Astrocyte (in vitro differentiated cells and primary cell): ENCODE data around the gene ZBP1. TPM values are rescaled to one million over a fixed set of nuclear protein-coding genes. Genes with fewer than 3 reads are reported as not detected.
A peak's percentile ranks its signal among the peaks of the same experiment; 100 is the strongest.

Experiments
- DNase-seq: peaks from one replicate; pipeline ENCODE4 v3.0.0-alpha.2; 2010; ENCODE audit warnings: low read depth
- FAIRE-seq: peaks from 2 replicates; lab custom pipeline; 2011; peaks lifted over from hg19 to GRCh38; lab: Jason Lieb, UNC
- H2AFZ ChIP-seq: 2 replicates; pipeline ENCODE4 v1.6.0; 2012; ENCODE audit warnings: low read depth, low read length, inconsistent platforms
- H3K27ac ChIP-seq: 2 replicates; pipeline ENCODE4 v1.5.1; 2011; ENCODE audit warnings: low read depth, low read length, inconsistent platforms
- H3K27me3 ChIP-seq: 2 replicates; pipeline ENCODE4 v1.6.0; 2011; ENCODE audit warnings: low read length, inconsistent platforms; ENCODE audit not compliant: insufficient read depth
- H3K36me3 ChIP-seq: 2 replicates; pipeline ENCODE4 v1.5.1; 2011; ENCODE audit warnings: low read length, inconsistent platforms; ENCODE audit not compliant: insufficient read depth
- H3K4me1 ChIP-seq: 2 replicates; pipeline ENCODE4 v1.5.1; 2011; ENCODE audit warnings: low read length, inconsistent platforms; ENCODE audit not compliant: insufficient read depth
- H3K4me2 ChIP-seq: 2 replicates; pipeline ENCODE4 v1.6.0; 2012; ENCODE audit warnings: low read length, inconsistent platforms
- H3K4me3 ChIP-seq: 2 replicates; pipeline ENCODE4 v1.5.1; 2011; ENCODE audit warnings: low read depth, mild to moderate bottlenecking, low read length, inconsistent platforms; ENCODE audit not compliant: insufficient read depth
- H3K79me2 ChIP-seq: 2 replicates; pipeline ENCODE4 v1.6.0; 2012; ENCODE audit warnings: mild to moderate bottlenecking, low read length, inconsistent platforms; ENCODE audit not compliant: insufficient read depth
- H3K9ac ChIP-seq: 2 replicates; pipeline ENCODE4 v1.6.0; 2012; ENCODE audit warnings: mild to moderate bottlenecking, low read length, inconsistent platforms
- H3K9me3 ChIP-seq: 2 replicates; pipeline ENCODE4 v1.5.1; 2012; ENCODE audit warnings: low read depth, mild to moderate bottlenecking, low read length, inconsistent platforms; ENCODE audit not compliant: insufficient read depth
- H4K20me1 ChIP-seq: 2 replicates; pipeline ENCODE4 v1.6.0; 2012; ENCODE audit warnings: low read length, inconsistent platforms; ENCODE audit not compliant: insufficient read depth
- H3K27ac Mint-ChIP-seq: one replicate; pipeline ENCODE4 v1.8.0; 2021; ENCODE audit warnings: mild to moderate bottlenecking, mixed read lengths; ENCODE audit not compliant: unreplicated experiment
- H3K27me3 Mint-ChIP-seq: one replicate; pipeline ENCODE4 v1.8.0; 2021; ENCODE audit warnings: low read depth, mixed read lengths; ENCODE audit not compliant: unreplicated experiment
- H3K36me3 Mint-ChIP-seq: one replicate; pipeline ENCODE4 v1.8.0; 2021; ENCODE audit warnings: low read depth, mixed read lengths; ENCODE audit not compliant: unreplicated experiment
- H3K4me1 Mint-ChIP-seq: one replicate; pipeline ENCODE4 v1.8.0; 2021; ENCODE audit warnings: low read depth, mixed read lengths; ENCODE audit not compliant: unreplicated experiment
- H3K4me3 Mint-ChIP-seq: one replicate; pipeline ENCODE4 v1.8.0; 2021; ENCODE audit warnings: mild to moderate bottlenecking, moderate library complexity, mixed read lengths; ENCODE audit not compliant: unreplicated experiment
- H3K9me3 Mint-ChIP-seq: one replicate; pipeline ENCODE4 v1.8.0; 2021; ENCODE audit warnings: mild to moderate bottlenecking, mixed read lengths; ENCODE audit not compliant: unreplicated experiment
- EZH2 ChIP-seq: IDR thresholded peaks from 2 replicates; pipeline ENCODE4 v1.6.1; 2012; ENCODE audit warnings: mild to moderate bottlenecking, low read length, inconsistent platforms; ENCODE audit not compliant: insufficient read depth
- total RNA-seq: library from RNA; stranded (reverse); gene quantifications from 2 replicates; pipeline ENCODE4 v1.2.1, GENCODE V29; 2021
- TF ChIP-seq, protein P1 (sequence below): IDR thresholded peaks from 2 replicates; pipeline ENCODE4 v1.5.1; 2011; ENCODE audit warnings: low read depth, mild to moderate bottlenecking, inconsistent platforms, low read length, moderate library complexity; ENCODE audit not compliant: insufficient read depth

ZBP1 gene
- total RNA-seq, 1 donor from 2014 or later: not detected

DNA sequence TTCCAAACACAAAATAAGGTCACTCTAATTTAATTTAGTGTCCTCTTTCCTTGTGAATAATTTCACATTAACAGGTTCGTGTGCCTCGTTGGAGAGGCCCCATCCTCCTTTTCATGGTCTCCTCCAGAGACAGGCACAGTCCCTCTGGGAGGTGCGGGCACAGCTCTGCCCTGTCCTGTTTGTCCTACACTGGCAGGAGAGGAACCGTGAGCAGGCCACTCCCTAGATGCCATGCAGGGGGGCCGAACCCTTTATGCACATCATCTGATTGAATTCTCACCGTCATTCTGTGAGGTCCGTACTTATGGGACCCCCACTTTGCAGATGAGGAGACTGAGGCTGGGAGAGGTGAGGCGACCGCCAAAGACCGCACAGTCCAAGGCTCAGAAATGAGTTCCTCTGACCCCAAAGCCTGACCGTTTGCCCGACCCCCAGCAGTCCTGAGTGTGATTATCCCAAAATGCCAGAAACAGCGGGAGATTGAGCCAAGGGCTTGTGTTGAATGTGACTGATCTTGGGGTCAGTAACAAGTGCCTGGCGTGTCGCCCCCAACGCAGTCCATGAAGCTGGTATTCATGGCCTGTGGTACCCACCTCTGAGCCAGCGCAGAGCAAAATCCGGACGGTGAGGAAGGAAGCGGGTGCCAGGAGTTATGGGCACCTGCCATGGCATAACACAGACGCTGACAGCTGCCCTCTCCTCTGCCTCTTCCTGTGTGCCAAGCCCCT, 46.0 kb upstream of the ZBP1 start:
- TF ChIP-seq EZH2: no peak
- no peak overlapping the region for H3K27ac ChIP-seq
- FAIRE-seq (no peak), DNase-seq (no peak)
- H3K27ac Mint-ChIP-seq: no peak overlapping the region
- no peak overlapping the region for H3K9ac ChIP-seq
- H2AFZ ChIP-seq: no peak overlapping the region
- no peak overlapping the region for H3K4me3 Mint-ChIP-seq
- no peak overlapping the region for H3K4me2 ChIP-seq
- peaks cover 7% of the 10 kb centered on the region for H3K4me1 ChIP-seq
- H3K4me1 Mint-ChIP-seq: peaks cover 11% of the 10 kb centered on the region
- no peaks in the 10 kb centered on the region for H3K27me3 Mint-ChIP-seq
- no peak overlapping the region for H3K4me3 ChIP-seq
- H3K9me3 Mint-ChIP-seq: no peaks in the 10 kb centered on the region
- peaks cover 98% of the 10 kb centered on the region for H3K79me2 ChIP-seq
- H3K36me3 Mint-ChIP-seq: peaks cover 7% of the 10 kb centered on the region
- peaks cover 97% of the 10 kb centered on the region for H4K20me1 ChIP-seq
- H3K27me3 ChIP-seq: no peaks in the 10 kb centered on the region
- no peaks in the 10 kb centered on the region for H3K9me3 ChIP-seq
- H3K36me3 ChIP-seq: no peaks in the 10 kb centered on the region

DNA sequence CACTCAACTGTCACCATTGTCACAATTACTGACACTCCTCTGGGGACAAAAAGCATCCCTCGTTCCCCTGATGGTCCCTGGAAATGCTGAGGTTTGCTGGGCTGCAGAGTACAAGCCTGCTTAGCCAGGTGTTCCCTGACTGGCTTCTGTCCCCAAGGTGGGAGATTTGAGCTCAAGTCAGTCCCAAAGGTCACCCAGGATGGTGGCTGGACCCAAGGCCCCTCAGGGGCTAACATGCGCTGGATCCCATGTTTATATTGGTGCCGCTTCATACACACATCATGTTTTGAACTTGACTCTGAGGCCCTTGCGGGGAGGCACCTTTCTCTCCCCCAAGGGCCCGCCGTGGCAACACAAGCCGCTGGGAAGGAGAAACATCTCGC, 45.4 kb upstream of the ZBP1 start:
- Histone ChIP-seq H3K9me3 (no peaks in the 10 kb centered on the region), H2AFZ (no peak overlapping the region), H4K20me1 (peaks cover 97% of the 10 kb centered on the region), H3K27me3 (no peaks in the 10 kb centered on the region), H3K36me3 (no peaks in the 10 kb centered on the region), H3K4me1 (peaks cover 6% of the 10 kb centered on the region), H3K4me2 (no peak overlapping the region), H3K27ac (no peak overlapping the region), H3K79me2 (peaks cover 98% of the 10 kb centered on the region), H3K9ac (no peak overlapping the region), H3K4me3 (no peak overlapping the region)
- FAIRE-seq: no peak
- TF ChIP-seq EZH2: no peak
- TF ChIP-seq, protein P1, sequence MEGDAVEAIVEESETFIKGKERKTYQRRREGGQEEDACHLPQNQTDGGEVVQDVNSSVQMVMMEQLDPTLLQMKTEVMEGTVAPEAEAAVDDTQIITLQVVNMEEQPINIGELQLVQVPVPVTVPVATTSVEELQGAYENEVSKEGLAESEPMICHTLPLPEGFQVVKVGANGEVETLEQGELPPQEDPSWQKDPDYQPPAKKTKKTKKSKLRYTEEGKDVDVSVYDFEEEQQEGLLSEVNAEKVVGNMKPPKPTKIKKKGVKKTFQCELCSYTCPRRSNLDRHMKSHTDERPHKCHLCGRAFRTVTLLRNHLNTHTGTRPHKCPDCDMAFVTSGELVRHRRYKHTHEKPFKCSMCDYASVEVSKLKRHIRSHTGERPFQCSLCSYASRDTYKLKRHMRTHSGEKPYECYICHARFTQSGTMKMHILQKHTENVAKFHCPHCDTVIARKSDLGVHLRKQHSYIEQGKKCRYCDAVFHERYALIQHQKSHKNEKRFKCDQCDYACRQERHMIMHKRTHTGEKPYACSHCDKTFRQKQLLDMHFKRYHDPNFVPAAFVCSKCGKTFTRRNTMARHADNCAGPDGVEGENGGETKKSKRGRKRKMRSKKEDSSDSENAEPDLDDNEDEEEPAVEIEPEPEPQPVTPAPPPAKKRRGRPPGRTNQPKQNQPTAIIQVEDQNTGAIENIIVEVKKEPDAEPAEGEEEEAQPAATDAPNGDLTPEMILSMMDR: no peak
- Mint-ChIP-seq H3K4me1 (peaks cover 9% of the 10 kb centered on the region), H3K9me3 (no peaks in the 10 kb centered on the region), H3K4me3 (no peak overlapping the region), H3K27me3 (no peaks in the 10 kb centered on the region), H3K27ac (peak overlapping the region; percentile 10), H3K36me3 (peaks cover 7% of the 10 kb centered on the region)
- DNase-seq: no peak

DNA sequence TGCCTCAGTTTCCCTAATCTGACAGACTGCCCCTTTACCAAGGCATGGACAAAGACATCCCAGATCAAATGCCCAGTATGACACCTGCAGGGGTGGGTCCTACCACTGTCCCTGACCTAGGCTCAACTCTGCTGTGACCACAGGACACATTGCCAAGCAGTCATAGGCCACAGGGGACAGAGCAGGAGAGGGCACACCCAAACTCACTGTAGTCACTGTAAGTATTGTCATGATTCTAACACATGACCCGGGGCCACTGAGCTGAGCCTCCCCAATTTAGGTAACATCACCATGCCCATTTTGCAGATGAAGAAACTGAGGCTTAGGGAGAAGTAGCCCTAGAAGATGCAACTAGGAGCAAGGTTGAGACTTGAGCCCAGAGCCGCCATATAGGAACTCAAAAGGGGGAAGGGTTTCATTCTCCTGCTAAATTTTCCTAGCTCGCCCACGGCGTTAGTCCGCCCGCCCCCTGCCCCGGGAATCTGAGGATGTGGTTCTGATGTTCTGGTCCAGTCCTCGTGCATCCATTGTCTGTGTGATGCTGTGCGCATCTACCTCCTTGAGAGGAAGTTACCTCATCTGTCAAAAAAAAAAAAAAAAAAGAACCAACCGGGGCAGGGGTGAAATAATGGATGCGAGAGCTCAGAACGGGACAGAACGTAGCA, 44.8 kb upstream of the ZBP1 start:
- Mint-ChIP-seq H3K27ac (no peak overlapping the region), H3K36me3 (peaks cover 5% of the 10 kb centered on the region), H3K4me3 (no peak overlapping the region), H3K9me3 (no peaks in the 10 kb centered on the region), H3K27me3 (no peaks in the 10 kb centered on the region), H3K4me1 (peaks cover 5% of the 10 kb centered on the region)
- Histone ChIP-seq H4K20me1 (peaks cover 97% of the 10 kb centered on the region), H3K9ac (no peak overlapping the region), H3K4me2 (no peak overlapping the region), H2AFZ (no peak overlapping the region), H3K27ac (no peak overlapping the region), H3K79me2 (peaks cover 98% of the 10 kb centered on the region), H3K4me1 (peaks cover 3% of the 10 kb centered on the region), H3K4me3 (no peak overlapping the region), H3K27me3 (no peaks in the 10 kb centered on the region), H3K9me3 (no peaks in the 10 kb centered on the region), H3K36me3 (no peaks in the 10 kb centered on the region)
- DNase-seq: no peak
- FAIRE-seq: no peak
- TF ChIP-seq, protein P1: no peak
